Effector memory CD8-positive, alpha-beta T cell (primary cell): ENCODE results near the gene PLCB3.

Experiments used
- ATAC-seq: fragments of 150-1000 bp; cut with Tn5 transposase; replicated peaks from 2 replicates; pipeline ENCODE4 v1.10.0; 2021; ENCODE audit warnings: mild to moderate bottlenecking, moderate library complexity
- DNase-seq, 3 experiments: peaks; one replicate each; pipeline ENCODE4 v3.0.0; 2021
- H3K27ac Mint-ChIP-seq, 2 donors: one replicate each; pipeline ENCODE4 v1.8.0; 2022; ENCODE audit warnings: mild to moderate bottlenecking in 2 of 2, mixed read lengths in 2 of 2, moderate library complexity in 2 of 2
- H3K27me3 Mint-ChIP-seq, 2 donors: one replicate each; pipeline ENCODE4 v1.8.0; 2022; ENCODE audit warnings: mixed read lengths in 2 of 2
- H3K36me3 Mint-ChIP-seq: one replicate; pipeline ENCODE4 v1.8.0; 2022; ENCODE audit warnings: mild to moderate bottlenecking, moderate library complexity, mixed read lengths; ENCODE audit not compliant: insufficient read depth
- H3K4me1 Mint-ChIP-seq, 2 donors: one replicate each; pipeline ENCODE4 v1.8.0; 2022; ENCODE audit warnings: low read depth in 2 of 2, mixed read lengths in 2 of 2
- H3K4me3 Mint-ChIP-seq, 2 donors: one replicate each; pipeline ENCODE4 v1.8.0; 2022; ENCODE audit warnings: mild to moderate bottlenecking in 2 of 2, mixed read lengths in 2 of 2, moderate library complexity in 2 of 2
- H3K9me3 Mint-ChIP-seq, 2 donors: one replicate each; pipeline ENCODE4 v1.8.0; 2022; ENCODE audit warnings: mixed read lengths in 2 of 2

Gene PLCB3

DNA sequence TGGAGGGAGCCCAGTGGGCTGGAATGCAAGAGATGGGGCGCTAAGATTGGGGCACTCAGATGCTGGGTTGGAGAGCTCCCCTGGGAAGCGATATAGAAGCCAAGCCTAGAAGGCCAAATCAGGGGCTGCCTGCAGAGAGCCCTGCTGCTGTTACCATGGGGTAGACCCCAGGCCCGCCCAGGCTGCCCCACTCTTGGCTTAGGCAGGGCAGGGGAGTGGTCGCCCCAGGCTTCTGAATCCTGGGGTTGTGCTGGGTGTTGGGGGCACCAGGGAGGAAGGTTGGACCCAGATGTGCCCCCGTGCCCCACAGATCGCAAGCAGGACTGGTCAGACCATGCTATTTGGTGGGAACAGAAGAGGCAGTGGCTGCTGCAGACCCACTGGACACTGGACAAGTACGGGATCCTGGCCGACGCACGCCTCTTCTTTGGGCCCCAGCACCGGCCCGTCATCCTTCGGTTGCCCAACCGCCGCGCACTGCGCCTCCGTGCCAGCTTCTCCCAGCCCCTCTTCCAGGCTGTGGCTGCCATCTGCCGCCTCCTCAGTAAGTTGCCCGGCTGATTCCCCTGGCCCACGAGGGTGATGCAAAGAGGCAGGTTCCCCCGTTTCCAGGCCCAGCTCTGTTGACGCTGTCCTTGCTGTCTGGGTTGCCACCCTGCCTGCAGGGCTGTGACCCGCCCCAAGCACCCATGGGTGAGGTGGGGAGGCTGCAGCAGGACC, 40.9 kb upstream of the PLCB3 start:
- H3K4me3 Mint-ChIP-seq = no peak overlapping the region
- no peaks in the 10 kb centered on the region for H3K27me3 Mint-ChIP-seq
- DNase-seq = no peak
- ATAC-seq = no peak
- H3K9me3 Mint-ChIP-seq = no peaks in the 10 kb centered on the region
- H3K36me3 Mint-ChIP-seq = peaks cover 67% of the 10 kb centered on the region
- peaks cover 35 to 42% of the 10 kb centered on the region in 2 donors for H3K4me1 Mint-ChIP-seq
- H3K27ac Mint-ChIP-seq = no peak overlapping the region

DNA sequence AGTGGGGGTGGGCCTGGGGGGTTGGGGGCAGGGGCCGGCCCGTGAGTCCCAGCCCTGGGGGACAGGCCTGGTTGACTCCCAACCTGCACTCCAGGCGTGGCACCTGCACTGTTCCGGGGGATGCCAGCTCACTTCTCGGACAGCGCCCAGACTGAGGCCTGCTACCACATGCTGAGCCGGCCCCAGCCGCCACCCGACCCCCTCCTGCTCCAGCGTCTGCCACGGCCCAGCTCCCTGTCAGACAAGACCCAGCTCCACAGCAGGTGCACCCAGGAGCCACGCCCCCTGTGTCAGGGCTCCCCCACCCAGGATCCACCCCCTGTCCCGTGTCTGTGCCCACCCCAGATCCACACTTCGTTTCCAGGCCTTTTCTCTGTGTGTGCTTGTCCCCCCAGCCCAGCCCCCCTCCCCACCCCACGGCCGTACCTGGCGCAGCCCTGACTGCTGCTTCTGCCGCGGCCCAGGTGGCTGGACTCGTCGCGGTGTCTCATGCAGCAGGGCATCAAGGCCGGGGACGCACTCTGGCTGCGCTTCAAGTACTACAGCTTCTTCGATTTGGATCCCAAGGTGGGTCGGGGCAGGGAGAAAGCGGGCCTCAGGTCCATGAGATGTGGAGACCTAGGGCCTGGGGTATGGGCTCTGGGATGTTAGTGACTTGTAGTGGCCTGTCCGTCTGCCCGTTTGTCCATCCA, 40.0 kb upstream of the PLCB3 start:
- H3K4me1 Mint-ChIP-seq = peaks cover 35 to 36% of the 10 kb centered on the region in 2 donors
- no peak for DNase-seq
- H3K27me3 Mint-ChIP-seq = no peaks in the 10 kb centered on the region
- no peak overlapping the region for H3K4me3 Mint-ChIP-seq
- no peaks in the 10 kb centered on the region for H3K9me3 Mint-ChIP-seq
- ATAC-seq = no peak
- H3K27ac Mint-ChIP-seq = no peak overlapping the region
- peaks cover 74% of the 10 kb centered on the region for H3K36me3 Mint-ChIP-seq

DNA sequence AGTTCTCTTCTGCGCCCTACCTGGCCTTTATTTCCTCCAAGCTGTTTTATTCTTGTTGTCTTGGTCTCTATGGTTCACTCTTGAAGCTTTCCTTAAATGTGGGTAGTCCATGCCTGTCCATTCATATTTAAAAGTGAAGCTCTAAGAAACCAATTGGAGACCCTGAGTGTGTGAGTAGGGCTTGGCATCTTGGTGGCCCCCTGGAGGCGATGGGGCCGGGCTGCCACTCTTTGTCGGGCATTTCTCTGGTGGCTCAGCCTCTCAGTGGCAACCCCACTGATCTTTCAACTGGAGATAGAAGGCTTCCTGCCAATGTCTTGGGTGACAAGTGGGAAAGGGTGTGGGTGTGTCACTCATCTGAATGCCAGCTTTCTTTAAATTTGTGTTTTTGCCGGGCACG, 34.5 kb upstream of the PLCB3 start:
- H3K4me3 Mint-ChIP-seq = no peak overlapping the region
- H3K27me3 Mint-ChIP-seq = no peaks in the 10 kb centered on the region
- no peak for DNase-seq
- no peaks in the 10 kb centered on the region for H3K9me3 Mint-ChIP-seq
- peaks cover 85% of the 10 kb centered on the region for H3K36me3 Mint-ChIP-seq
- H3K4me1 Mint-ChIP-seq = peaks cover 11 to 17% of the 10 kb centered on the region in 2 donors
- ATAC-seq = no peak
- H3K27ac Mint-ChIP-seq = peak overlapping the region in 1 of 2 donors; percentile 59

DNA sequence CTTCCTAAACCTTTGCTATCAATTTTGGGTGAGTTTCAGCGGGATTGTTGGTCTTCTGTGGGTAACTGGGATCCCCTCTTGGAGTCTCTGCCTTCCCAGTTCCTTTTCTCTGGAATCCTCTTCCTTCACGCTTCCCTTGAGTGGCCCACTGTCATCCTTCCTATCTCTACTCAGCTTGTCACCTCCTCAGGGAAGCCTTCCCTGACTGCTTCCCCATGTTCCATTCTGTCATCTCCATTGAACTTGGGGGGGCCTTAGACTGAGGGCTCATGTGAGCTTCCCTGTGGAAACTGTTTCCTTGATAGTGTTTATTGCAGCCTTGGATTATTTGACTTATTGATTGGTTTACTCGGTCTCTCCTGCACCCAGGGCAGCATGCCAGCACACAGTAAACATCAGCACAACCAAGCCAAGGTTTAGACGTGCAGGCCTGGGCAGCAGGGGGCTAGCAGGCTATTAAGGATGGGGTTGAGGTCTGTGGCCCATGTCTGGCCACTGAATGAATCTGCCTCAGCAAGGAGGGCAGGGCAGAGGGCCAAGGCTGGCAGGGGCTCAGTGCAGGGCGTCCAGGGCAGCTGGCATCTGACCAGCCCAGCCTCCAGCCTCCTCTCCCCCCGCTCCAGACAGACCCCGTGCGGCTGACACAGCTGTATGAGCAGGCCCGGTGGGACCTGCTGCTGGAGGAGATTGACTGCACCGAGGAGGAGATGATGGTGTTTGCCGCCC, 32.5 kb upstream of the PLCB3 start:
- no peaks in the 10 kb centered on the region for H3K9me3 Mint-ChIP-seq
- H3K36me3 Mint-ChIP-seq = peaks cover 89% of the 10 kb centered on the region

DNA sequence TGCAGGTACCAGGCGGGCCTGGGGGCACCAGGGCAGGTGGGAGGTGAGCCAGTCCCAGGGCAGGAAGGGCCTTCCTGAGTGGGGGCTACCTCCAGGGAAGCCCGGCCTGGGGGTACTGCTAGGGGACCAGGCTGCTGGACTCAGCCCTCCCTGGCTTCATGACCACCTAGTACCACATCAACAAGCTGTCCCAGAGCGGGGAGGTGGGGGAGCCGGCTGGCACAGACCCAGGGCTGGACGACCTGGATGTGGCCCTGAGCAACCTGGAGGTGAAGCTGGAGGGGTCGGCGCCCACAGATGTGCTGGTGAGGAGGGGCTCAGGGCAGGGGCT, 32.0 kb upstream of the PLCB3 start:
- H3K27ac Mint-ChIP-seq = no peak overlapping the region
- H3K4me3 Mint-ChIP-seq = no peak overlapping the region
- no peak for ATAC-seq
- H3K27me3 Mint-ChIP-seq = no peaks in the 10 kb centered on the region
- peaks cover 88% of the 10 kb centered on the region for H3K36me3 Mint-ChIP-seq
- no peaks in the 10 kb centered on the region for H3K9me3 Mint-ChIP-seq
- DNase-seq = no peak
- H3K4me1 Mint-ChIP-seq = peaks cover 6 to 7% of the 10 kb centered on the region in 2 donors

More for the DNA sequence above, 32.5 kb upstream of the PLCB3 start:
- Mint-ChIP-seq H3K27ac (peak overlapping the region; percentile 65 to 85), H3K27me3 (no peaks in the 10 kb centered on the region), H3K4me1 (peaks cover 4 to 7% of the 10 kb centered on the region in 2 donors), H3K4me3 (no peak overlapping the region)
- no peak for DNase-seq
- no peak for ATAC-seq

DNA sequence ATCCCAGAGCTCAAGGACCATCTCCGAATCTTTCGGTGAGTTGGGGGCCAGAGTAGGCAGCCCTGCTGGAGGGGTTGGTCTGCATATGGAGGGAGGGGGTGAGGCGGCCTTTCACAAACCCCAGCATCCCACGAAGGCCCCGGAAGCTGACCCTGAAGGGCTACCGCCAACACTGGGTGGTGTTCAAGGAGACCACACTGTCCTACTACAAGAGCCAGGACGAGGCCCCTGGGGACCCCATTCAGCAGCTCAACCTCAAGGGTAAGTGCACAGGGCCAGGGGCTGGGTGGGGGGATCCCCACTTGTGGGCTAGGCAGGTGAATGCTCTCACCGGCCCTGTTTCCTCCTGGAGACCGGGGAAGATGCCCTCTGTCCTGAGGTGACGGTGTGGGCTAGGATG, 31.6 kb upstream of the PLCB3 start:
- H3K27ac Mint-ChIP-seq = no peak overlapping the region
- ATAC-seq (no peak), DNase-seq (no peak)
- no peaks in the 10 kb centered on the region for H3K9me3 Mint-ChIP-seq
- no peaks in the 10 kb centered on the region for H3K27me3 Mint-ChIP-seq
- peaks cover 85% of the 10 kb centered on the region for H3K36me3 Mint-ChIP-seq
- H3K4me1 Mint-ChIP-seq = peaks cover 7% of the 10 kb centered on the region in 2 donors
- H3K4me3 Mint-ChIP-seq = no peak overlapping the region

DNA sequence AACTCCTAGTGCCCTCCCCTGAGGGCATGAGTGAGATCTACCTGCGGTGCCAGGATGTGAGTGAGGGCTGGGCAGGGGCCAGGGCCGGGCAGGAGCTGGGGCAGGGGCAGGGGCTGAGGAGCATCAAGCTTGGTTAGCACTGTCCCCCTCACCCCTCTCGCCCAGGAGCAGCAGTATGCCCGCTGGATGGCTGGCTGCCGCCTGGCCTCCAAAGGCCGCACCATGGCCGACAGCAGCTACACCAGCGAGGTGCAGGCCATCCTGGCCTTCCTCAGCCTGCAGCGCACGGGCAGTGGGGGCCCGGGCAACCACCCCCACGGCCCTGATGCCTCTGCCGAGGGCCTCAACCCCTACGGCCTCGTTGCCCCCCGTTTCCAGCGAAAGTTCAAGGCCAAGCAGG, 31.1 kb upstream of the PLCB3 start:
- Mint-ChIP-seq H3K36me3 (peaks cover 80% of the 10 kb centered on the region), H3K27ac (no peak overlapping the region), H3K4me1 (peaks cover 11 to 12% of the 10 kb centered on the region in 2 donors), H3K27me3 (no peaks in the 10 kb centered on the region), H3K4me3 (no peak overlapping the region), H3K9me3 (no peaks in the 10 kb centered on the region)
- no peak for DNase-seq
- no peak for ATAC-seq

DNA sequence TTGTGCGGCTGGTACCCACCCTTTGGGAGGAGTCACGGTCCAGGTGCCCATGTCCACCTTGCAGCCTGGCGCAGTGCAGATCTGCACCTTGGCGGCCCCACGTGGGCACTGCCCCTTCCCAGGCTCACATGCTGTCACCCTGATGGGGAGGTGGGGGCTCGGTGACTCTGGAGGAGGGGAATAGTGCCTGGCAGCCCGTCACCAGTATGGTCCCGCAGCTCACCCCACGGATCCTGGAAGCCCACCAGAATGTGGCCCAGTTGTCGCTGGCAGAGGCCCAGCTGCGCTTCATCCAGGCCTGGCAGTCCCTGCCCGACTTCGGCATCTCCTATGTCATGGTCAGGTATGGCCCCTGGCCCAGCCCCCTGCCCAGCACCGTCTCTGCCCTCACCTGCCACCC, 30.5 kb upstream of the PLCB3 start:
- Mint-ChIP-seq H3K36me3 (peaks cover 74% of the 10 kb centered on the region), H3K9me3 (no peaks in the 10 kb centered on the region), H3K27me3 (no peaks in the 10 kb centered on the region)

DNA sequence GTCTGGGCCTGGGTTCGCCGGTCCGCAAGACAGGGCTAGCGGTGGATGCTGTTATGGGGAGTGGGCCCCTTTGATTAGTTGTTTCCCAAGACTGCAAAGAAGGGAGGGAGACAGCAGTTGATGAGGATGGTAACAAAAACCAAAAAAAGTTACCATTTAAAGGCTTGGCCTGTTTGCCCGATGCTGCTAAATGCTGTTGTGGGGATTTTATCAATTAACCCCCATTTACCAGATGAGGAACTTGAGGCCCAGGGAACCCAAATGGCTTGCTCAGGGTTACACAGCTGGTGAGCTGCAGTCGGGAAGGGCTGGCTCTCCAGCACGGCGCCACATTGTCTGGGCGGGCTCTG, 28.7 kb upstream of the PLCB3 start:
- H3K4me1 Mint-ChIP-seq = peaks cover 20 to 22% of the 10 kb centered on the region in 2 donors

More for the DNA sequence above, 30.5 kb upstream of the PLCB3 start:
- H3K27ac Mint-ChIP-seq = peak overlapping the region in 1 of 2 donors; percentile 35
- H3K4me3 Mint-ChIP-seq = no peak overlapping the region
- H3K4me1 Mint-ChIP-seq = peaks cover 11 to 12% of the 10 kb centered on the region in 2 donors
- no peak for ATAC-seq
- no peak for DNase-seq

DNA sequence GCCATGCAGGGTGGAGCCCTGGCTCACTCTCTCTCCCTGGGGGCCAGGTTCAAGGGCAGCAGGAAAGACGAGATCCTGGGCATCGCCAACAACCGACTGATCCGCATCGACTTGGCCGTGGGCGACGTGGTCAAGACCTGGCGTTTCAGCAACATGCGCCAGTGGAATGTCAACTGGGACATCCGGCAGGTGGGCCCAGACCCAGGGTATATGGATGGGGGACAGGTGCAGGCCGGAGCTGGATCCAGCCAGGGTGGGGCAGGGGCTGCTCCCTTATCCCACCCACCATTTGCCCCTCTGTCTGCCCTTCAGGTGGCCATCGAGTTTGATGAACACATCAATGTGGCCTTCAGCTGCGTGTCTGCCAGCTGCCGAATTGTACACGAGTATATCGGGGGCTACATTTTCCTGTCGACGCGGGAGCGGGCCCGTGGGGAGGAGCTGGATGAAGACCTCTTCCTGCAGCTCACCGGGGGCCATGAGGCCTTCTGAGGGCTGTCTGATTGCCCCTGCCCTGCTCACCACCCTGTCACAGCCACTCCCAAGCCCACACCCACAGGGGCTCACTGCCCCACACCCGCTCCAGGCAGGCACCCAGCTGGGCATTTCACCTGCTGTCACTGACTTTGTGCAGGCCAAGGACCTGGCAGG, 28.2 kb upstream of the PLCB3 start:
- ATAC-seq = no peak
- no peak for DNase-seq
- no peaks in the 10 kb centered on the region for H3K27me3 Mint-ChIP-seq
- H3K27ac Mint-ChIP-seq = no peak overlapping the region
- no peak overlapping the region for H3K4me3 Mint-ChIP-seq
- peaks cover 20 to 22% of the 10 kb centered on the region in 2 donors for H3K4me1 Mint-ChIP-seq
- no peaks in the 10 kb centered on the region for H3K9me3 Mint-ChIP-seq
- H3K36me3 Mint-ChIP-seq = peaks cover 54% of the 10 kb centered on the region

More for the DNA sequence above, 28.7 kb upstream of the PLCB3 start:
- ATAC-seq (no peak), DNase-seq (no peak)
- Mint-ChIP-seq H3K9me3 (no peaks in the 10 kb centered on the region), H3K27me3 (no peaks in the 10 kb centered on the region), H3K36me3 (peaks cover 59% of the 10 kb centered on the region), H3K4me3 (no peak overlapping the region), H3K27ac (no peak overlapping the region)

DNA sequence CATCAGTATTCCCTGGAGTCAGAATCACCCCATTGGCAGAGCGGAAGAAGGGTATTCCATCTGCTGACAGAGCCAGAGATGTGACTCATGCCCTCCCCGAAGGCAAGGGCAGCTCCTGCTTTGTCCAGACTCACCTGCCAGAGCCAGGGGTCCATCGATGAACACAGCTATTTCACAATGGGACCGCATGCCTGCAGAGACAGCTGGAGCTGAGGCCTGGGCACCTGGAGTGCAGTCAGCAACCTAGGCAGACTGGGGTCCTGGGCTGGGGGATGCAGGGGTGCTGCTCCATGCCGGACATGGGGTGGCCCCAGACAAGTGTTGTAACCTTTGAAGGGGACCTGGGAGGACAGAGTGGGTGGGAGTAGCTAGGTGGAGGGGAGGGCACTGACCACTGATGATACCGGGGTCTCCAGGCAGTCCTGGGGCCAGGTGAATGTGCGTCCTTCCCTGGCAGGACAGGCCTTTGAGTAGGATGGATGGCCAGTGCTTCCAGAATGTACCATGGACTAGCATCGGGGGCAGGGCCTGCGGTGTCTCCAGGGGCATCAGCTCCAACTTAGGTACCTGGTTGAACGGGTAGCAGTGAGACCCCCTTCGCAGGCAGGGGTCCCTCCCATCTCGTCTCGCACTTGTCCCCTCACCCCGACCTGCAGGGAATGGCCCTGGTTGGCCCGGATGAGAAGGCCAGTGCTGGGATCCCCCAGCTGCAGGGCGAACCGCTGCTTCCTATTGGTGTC, 27.0 kb upstream of the PLCB3 start:
- Mint-ChIP-seq H3K4me3 (peak overlapping the region; percentile 85 to 87), H3K27me3 (no peaks in the 10 kb centered on the region), H3K36me3 (peaks cover 44% of the 10 kb centered on the region), H3K27ac (no peak overlapping the region), H3K9me3 (no peaks in the 10 kb centered on the region), H3K4me1 (peaks cover 14 to 23% of the 10 kb centered on the region in 2 donors)
- no peak for DNase-seq
- ATAC-seq = no peak

DNA sequence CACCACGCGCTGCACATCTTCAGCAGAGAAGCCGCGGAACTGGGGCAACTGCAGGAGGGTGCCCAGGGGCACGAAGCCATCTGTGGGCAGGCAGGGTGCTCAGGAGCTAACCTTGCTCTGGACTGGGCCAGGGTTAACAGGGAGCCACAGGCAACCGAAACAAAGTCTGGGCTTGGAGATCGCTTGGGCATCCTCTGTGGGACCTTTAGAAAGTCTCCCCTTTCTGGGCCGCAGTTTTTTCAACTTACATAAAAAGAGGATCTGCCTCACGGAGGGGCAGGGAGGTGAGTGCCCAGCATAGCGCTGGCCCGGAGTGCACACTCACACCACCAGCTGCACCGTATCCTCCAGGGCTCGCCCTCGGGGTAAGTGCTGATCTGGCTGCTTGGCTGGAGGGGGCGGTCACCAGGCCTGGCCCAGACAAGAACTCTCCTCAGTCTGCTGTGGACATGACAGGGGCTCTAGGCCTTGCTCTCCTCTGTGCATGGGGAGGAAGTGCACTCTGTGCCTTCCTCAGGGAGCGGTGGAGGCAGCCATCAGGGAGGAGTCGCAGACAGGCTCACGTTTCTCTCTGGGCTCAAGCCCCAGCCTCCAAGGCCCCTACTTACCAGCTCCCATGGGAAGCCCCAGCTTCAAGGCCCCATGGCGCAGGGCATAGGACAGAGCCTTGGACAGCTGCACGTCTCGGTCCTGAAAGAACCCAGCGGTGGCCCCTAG, 26.3 kb upstream of the PLCB3 start:
- H3K36me3 Mint-ChIP-seq = peaks cover 42% of the 10 kb centered on the region
- H3K9me3 Mint-ChIP-seq = no peaks in the 10 kb centered on the region
- peak overlapping the region in 1 of 2 donors; percentile 94 for H3K27ac Mint-ChIP-seq
- peaks cover 21 to 30% of the 10 kb centered on the region in 2 donors for H3K4me1 Mint-ChIP-seq
- ATAC-seq (no peak), DNase-seq (no peak)
- H3K27me3 Mint-ChIP-seq = no peaks in the 10 kb centered on the region
- peak overlapping the region; percentile 85 to 87 for H3K4me3 Mint-ChIP-seq
